ENCODE results near the gene ATOSA.

- TF ChIP-seq CTCF (conservative IDR thresholded peaks at IDR 0.05; ENCODE audit: low read length) (no peak), EZH2phosphoT487 (IDR thresholded peaks at IDR 0.05; ENCODE audit: borderline replicate concordance, low read depth, low read length) (no peak)
Measured at GRCh38 chr15:52673734-52674133, 5.5 kb downstream of the ATOSA start.

Measured in OCI-LY7 (cell line).